ENCODE results near the gene ELMO1.

ELMO1 gene

GRCh38 chr7:37448636-37449361 lies at the start of gene ELMO1:
ELMO1 (minus strand) TSS chr7:37448864; CDS start chr7:37342690, 106,174 bp downstream.
- DNase-seq (ENCODE audit: low read depth): peak; percentile 62

DNA sequence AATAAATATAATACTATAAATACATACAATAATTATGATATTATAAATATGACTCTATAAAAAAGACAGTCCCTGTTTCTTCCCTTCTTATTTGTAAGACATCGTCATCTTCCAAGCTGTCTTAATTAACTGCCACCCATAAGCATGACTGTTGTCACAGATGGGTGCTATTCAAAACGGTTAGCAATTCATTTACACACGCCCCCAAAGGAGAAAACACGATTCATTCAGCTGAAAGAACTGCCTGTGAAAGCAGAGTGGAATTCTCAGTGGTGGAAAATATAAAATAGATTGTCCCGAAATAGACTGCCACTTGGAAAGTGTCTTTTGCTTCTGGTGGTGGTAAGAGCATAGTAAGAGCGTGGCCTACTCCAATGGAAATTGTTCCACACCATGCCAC lies 48.9 kb upstream of the ELMO1 start:
- DNase-seq (ENCODE audit: low read depth): no peak

GRCh38 chr7:37495574-37496184 lies 47.0 kb upstream of the ELMO1 start:
- DNase-seq (ENCODE audit: low read depth): no peak

GRCh38 chr7:37494926-37495325 lies 46.3 kb upstream of the ELMO1 start:
- no peak for DNase-seq (ENCODE audit: low read depth)

GRCh38 chr7:37493810-37494209 lies 45.1 kb upstream of the ELMO1 start:
- no peak for DNase-seq (ENCODE audit: low read depth)

DNA sequence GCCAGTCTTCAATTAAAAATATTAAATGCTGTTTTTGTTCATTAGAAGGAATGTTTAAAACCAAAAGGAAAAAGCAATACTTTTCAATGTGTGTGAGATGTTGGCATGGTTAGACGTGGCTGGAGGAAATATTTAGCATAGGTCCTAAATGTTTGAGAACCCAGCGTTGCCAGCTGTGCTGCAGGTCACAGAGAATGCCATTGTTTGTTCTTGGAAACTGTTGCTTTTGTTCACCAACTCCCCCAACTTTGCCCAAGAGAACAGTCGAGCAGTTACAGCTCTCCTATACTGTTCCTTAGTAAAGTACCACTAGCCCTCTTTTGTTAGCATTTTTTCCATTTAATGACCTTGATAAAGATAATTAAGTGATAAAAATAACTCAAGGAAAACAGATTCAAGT lies 44.5 kb upstream of the ELMO1 start:
- no peak for DNase-seq (ENCODE audit: low read depth)

DNA sequence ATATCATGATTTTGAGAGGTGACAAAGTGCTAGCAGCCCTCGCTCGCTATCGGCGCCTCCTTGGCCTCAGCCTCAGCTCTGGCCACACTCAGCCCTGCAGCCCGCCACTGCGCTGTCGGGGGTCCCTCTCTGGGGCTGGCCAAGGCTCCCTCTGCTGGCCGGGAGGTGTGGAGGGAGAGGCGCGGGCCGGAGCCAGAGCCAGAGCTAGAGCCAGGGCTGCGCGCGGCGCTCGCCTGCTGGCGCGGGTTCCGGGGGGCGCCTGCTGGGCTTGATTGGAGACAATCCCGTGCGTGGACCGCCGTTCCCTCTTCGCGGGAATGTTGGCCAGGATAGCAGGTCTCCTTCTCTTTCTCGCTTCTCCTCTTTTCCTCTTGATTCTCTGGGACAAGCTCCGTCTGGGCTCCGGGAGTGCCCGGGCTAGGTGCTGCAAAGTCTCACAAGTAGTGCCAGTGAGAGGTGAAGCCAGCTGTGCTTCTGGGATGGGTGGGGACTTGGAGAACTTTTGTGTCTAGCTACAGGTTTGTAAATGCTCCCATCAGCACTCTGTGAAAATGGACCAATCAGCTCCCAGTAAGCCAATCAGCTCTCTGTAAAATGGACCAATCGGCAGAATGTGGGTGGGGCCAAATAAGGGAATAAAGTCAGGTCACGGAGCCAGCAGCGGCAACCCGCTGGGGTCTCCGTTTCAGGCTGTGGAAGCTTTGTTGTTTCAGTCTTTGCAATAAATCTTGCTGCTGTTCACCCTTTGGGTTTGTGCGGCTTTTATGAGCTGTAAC lies 43.4 kb upstream of the ELMO1 start:
- DNase-seq (ENCODE audit: low read depth): no peak

DNA sequence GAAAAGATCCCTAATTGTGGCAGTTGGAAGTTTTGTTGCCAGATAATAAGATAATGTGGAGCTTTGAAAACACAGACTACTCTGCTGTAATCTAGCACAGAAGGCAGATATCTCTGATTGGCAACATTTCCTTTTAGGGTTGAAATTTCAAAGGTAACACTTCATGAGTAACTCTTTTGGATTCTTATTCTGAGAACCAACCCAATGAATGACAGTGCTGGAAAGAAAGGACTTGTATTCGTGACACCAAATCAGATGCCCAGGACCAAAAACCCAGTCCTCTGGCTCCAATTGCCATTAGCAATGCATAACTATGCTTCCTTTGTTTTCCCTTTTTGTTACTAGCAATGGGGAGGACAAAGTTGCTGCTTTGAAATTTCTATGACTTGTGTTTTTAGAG lies 41.0 kb upstream of the ELMO1 start:
- DNase-seq (ENCODE audit: low read depth): no peak

- DNase-seq (ENCODE audit: low read depth): no peak
Observed at GRCh38 chr7:37488163-37488764, 39.6 kb upstream of the ELMO1 start.

DNA sequence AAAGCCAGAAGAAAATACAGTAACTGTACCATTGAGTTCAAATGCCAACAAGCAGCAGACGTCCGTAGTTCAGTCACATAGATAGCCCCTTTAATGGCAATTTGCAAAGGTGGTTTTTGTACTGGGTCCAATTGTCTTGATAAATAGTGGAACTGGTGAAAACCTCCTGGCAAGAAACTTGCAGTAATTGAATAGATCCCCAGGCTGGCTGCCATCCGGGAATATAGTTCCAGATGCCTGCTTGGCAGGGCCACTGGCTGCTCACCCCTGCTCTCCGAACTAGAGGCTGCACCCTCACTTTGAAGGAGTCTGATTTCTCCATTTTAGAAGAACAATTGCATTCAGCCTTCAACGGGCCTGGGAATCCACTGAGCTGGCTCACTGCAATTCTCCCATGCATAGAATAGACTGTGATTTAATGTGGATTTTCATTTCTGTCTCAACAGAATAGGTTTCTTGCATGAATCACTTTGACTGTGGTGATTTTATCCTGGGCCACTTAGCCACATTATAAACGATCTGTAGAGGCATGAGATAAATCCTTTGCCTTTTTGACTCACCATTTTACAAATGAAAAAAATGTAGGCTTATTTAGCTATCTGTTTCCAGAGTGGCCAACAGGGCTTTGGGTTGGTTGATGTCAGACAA lies 35.9 kb upstream of the ELMO1 start:
- DNase-seq (ENCODE audit: low read depth): no peak

DNA sequence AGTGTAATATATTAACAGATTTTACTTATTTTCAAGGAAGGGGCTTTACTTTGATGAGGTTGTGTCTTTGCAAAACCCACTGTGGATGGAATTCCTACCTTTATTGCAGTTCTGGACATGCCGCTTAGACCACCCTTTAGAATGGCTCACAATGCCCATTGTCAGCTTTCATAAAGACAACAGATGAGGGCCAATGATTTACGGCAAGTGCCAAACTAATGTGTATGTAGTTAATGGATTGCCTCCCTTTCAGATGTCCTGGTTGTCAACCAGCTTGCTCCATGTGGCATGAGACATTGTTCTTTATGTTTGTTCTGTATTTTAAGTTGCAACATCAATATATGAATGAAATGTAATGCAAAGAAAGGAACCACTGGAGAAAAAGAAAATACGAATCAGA lies 35.0 kb upstream of the ELMO1 start:
- DNase-seq (ENCODE audit: low read depth): no peak

GRCh38 chr7:37482953-37483352 lies 34.3 kb upstream of the ELMO1 start:
- DNase-seq (ENCODE audit: low read depth): no peak

DNA sequence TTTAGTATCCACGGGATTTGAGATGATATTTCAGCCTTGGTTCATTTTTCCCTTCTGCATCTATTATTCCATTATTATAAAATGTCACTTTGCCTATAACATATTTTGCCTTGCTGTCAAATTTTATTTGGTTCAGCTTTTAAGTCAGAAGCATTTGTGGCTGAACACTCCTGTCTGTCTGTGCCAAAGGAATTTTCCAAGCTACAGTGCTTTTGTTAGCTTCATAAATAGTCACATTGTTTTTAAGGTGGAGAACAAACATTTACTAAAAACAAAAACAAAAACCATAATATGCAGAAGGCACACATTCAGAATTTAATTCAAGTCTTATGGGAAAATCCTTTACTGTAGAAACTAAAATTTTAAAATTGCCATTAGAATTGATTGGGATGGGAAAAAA lies 33.8 kb upstream of the ELMO1 start:
- no peak for DNase-seq (ENCODE audit: low read depth)

GRCh38 chr7:37481722-37482288 lies 33.1 kb upstream of the ELMO1 start:
- DNase-seq (ENCODE audit: low read depth): no peak

DNA sequence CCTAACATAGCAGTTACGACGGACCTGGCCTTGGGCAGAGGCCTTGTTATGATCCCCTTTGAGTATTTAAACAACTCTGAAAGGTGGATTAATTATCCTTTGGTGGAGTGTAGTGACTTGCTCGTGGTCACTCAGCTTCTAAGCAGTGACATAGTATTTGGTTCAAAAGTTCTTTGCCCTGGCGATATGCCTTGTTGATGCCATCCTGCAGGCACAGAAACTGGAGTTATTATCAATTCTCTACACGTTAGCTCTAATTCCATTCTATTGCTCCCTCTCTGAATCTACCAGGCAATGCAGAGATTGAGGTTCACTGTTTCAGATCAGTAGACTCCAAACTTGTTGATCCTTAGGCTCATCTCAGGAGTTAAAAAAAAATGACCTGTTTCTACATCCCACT lies 32.5 kb upstream of the ELMO1 start:
- no peak for DNase-seq (ENCODE audit: low read depth)

DNA sequence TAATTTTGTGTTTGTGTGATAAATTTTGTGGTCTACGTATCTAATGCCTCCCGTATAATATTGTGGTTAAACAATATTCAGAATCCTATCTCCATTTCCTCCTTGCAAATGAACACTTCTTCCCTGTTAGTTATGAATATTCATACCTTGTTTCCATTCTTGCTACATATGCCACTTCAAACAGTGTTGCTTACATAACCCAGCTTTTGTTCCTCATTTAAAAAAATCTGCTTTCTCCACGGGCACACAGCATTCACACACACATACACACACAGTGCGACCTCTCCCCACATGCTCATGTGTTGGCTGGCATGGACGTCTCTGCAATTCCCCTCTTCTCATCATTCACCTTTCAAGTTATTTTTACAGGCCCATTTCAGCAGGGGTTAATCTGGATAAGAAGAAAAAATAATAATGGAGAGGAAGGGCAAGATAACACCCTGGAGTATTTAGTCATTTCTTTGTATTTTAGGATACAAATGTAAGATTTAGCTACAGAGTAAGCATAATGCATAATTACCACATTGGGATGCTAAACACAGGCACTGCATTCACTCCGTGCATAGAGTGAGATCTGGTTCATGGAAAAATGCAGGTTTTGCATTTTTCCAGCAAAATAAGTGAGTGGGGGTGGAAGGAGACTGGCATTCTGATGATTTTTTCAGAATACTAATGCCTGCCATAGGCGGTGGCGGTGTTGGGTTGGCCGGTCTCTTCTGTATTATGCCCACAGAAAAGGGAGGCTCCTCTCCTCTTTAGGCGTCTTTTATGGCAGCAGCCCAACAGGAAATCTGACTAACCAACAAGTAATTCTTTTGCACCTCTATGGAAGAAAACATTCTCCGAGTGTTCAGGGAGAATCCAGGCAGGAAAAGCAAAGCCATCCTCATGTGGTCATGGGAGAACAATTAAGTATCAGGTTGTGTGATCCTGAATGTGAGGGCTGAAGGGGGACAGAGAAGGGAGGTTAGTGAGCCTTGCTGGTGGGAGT lies 31.7 kb upstream of the ELMO1 start:
- no peak for DNase-seq (ENCODE audit: low read depth)

DNA sequence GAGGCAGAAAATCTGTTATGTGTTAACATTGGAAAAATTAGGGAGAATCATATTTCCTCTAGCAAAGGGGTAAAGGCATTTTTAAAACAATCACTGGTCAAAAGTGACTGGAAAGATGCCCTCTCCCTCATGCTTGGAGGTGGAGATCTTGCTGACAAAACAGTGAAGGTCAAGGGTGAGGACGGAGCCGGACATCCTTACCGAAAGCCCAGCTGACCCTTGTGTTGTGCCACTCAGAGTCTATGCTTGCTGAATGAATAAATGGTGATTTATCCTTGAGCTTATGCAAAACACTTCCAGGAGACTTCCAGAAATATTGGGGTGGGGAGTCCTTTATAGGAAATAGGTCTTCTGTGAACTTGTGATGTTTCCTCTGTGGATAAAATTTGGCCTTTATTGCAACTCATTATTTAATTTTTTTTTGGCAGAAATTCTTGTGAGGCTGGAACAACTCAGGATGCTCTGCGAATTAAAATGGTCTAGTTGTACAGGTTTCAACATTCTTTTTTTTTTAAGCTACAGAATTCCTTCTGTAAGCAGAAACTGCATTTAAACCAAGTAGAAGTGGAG lies 28.3 kb upstream of the ELMO1 start:
- no peak for DNase-seq (ENCODE audit: low read depth)

DNA sequence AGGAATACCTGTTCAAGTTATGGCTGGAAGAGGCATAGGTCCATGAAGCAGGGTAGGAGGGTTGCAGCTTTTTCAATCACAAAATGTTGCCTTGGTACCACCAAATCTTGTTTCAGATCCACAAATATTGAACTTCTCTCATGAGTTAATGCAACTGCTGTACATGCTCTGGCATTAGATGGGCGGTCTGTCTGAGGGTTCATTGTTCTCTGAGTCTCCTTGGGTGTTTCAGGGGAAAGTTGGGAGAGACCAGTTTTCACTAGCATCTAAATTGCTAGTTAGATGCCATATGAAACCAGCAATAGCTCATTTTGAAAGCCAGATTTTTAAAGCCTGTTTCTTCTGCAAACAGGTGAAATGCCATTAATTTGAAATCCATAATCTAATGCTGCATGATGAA lies 27.8 kb upstream of the ELMO1 start:
- no peak for DNase-seq (ENCODE audit: low read depth)

GRCh38 chr7:37475646-37476045 lies 27.0 kb upstream of the ELMO1 start:
- DNase-seq (ENCODE audit: low read depth): no peak

- DNase-seq (ENCODE audit: low read depth): no peak
Observed at GRCh38 chr7:37471619-37472018, 23.0 kb upstream of the ELMO1 start.

Measured in T-helper 22 cell (primary cell).